Measurements from ENCODE around the gene USH1G.

DNA sequence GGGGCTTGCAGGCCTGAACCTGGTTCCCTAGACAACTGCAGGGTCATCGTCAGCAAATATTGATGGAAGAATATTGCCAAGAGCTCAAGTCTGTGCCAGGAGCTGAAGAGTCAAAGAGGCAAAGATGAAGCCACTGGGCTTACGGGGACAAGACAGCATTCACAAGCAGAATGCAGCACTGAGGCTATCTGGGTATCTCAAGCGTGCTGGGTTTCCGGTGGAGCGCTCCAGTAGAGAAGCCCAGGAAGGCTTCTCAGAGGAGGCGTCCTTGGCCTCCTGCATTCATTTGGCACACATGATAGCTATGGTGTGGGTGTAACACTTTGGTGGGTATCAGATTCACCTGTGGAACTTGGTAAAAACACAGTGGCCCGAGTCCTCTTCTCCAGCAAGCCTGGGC, 32.5 kb downstream of the USH1G start:
- TF ChIP-seq CTCF (IDR thresholded peaks at IDR 0.05; ENCODE audit: low read depth, low read length) (no peak), EZH2phosphoT487 (IDR thresholded peaks at IDR 0.05; ENCODE audit: low read depth) (no peak)
